Measurements from ENCODE around the gene ALDOC.

Gene ALDOC

GRCh38 chr17:28532050-28532960, 44.4 kb downstream of the ALDOC start:
- TF ChIP-seq, protein P1, sequence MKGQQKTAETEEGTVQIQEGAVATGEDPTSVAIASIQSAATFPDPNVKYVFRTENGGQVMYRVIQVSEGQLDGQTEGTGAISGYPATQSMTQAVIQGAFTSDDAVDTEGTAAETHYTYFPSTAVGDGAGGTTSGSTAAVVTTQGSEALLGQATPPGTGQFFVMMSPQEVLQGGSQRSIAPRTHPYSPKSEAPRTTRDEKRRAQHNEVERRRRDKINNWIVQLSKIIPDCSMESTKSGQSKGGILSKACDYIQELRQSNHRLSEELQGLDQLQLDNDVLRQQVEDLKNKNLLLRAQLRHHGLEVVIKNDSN (IDR thresholded peaks at IDR 0.05): no peak
- TF ChIP-seq YY1 (IDR thresholded peaks at IDR 0.05; ENCODE audit: low read depth) (no peak), TAF1 (IDR thresholded peaks at IDR 0.05; ENCODE audit: low read depth) (no peak), EP300 (IDR thresholded peaks at IDR 0.05; ENCODE audit: borderline replicate concordance) (no peak), TEAD4 (IDR thresholded peaks at IDR 0.05) (no peak), EGR1 (IDR thresholded peaks at IDR 0.05) (no peak), RAD21 (IDR thresholded peaks at IDR 0.05; ENCODE audit: low read depth) (no peak), CEBPB (IDR thresholded peaks at IDR 0.05) (no peak), REST (IDR thresholded peaks at IDR 0.05; ENCODE audit: low read depth) (no peak), NFIC (IDR thresholded peaks at IDR 0.05) (no peak), CREB1 (IDR thresholded peaks at IDR 0.05; ENCODE audit: low read depth) (no peak), MAX (IDR thresholded peaks at IDR 0.05) (no peak), FOXM1 (IDR thresholded peaks at IDR 0.05; ENCODE audit: borderline replicate concordance, low read depth) (no peak), ZBTB7A (IDR thresholded peaks at IDR 0.05; ENCODE audit: low read depth) (no peak), TCF12 (IDR thresholded peaks at IDR 0.05; ENCODE audit: low read depth) (no peak)

DNA sequence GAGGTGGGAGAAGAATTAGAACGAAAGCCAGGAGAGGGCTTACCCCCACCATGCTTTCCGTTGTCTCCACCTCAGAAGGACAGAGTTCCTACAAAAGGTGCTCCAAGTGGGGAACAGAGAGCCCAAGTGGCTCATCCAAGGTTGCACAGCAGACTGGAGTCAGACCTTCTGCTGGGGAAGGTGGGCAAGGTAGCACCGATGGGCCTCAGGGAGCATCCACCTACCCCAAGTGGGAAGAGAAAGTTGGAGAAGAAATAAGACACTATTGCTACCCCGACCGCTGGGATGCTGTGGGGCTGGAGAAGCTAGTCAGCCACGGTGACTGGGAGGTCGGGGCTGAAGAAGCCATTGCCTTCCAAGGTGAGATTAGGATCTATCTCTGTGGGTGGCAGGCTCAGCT, 45.8 kb downstream of the ALDOC start:
- no peak for TF ChIP-seq EP300 (IDR thresholded peaks at IDR 0.05; ENCODE audit: borderline replicate concordance)
- TF ChIP-seq TEAD4 (IDR thresholded peaks at IDR 0.05): no peak
- TF ChIP-seq FOXM1 (IDR thresholded peaks at IDR 0.05; ENCODE audit: borderline replicate concordance, low read depth): no peak
- TF ChIP-seq TCF12 (IDR thresholded peaks at IDR 0.05; ENCODE audit: low read depth): no peak
- TF ChIP-seq CREB1 (IDR thresholded peaks at IDR 0.05; ENCODE audit: low read depth): no peak
- TF ChIP-seq ZBTB7A (IDR thresholded peaks at IDR 0.05; ENCODE audit: low read depth): no peak
- TF ChIP-seq TAF1 (IDR thresholded peaks at IDR 0.05; ENCODE audit: low read depth): no peak
- TF ChIP-seq, protein P1 (IDR thresholded peaks at IDR 0.05): no peak
- no peak for TF ChIP-seq MAX (IDR thresholded peaks at IDR 0.05)

GRCh38 chr17:28530250-28530649, 46.4 kb downstream of the ALDOC start:
- TF ChIP-seq TCF12 (IDR thresholded peaks at IDR 0.05; ENCODE audit: low read depth) (no peak), TEAD4 (IDR thresholded peaks at IDR 0.05) (no peak), RAD21 (IDR thresholded peaks at IDR 0.05; ENCODE audit: low read depth) (no peak), FOXM1 (IDR thresholded peaks at IDR 0.05; ENCODE audit: borderline replicate concordance, low read depth) (no peak), TAF1 (IDR thresholded peaks at IDR 0.05; ENCODE audit: low read depth) (no peak), NFIC (IDR thresholded peaks at IDR 0.05) (no peak), CREB1 (IDR thresholded peaks at IDR 0.05; ENCODE audit: low read depth) (no peak), EGR1 (IDR thresholded peaks at IDR 0.05) (no peak), ZBTB7A (IDR thresholded peaks at IDR 0.05; ENCODE audit: low read depth) (no peak), CEBPB (IDR thresholded peaks at IDR 0.05) (no peak), MAX (IDR thresholded peaks at IDR 0.05) (no peak), REST (IDR thresholded peaks at IDR 0.05; ENCODE audit: low read depth) (no peak), EP300 (IDR thresholded peaks at IDR 0.05; ENCODE audit: borderline replicate concordance) (no peak)
- TF ChIP-seq, protein P1 (IDR thresholded peaks at IDR 0.05): no peak

- TF ChIP-seq FOXM1 (IDR thresholded peaks at IDR 0.05; ENCODE audit: borderline replicate concordance, low read depth): no peak
- TF ChIP-seq TAF1 (IDR thresholded peaks at IDR 0.05; ENCODE audit: low read depth): no peak
- TF ChIP-seq EP300 (IDR thresholded peaks at IDR 0.05; ENCODE audit: borderline replicate concordance): no peak
- TF ChIP-seq TEAD4 (IDR thresholded peaks at IDR 0.05): no peak
- no peak for TF ChIP-seq CEBPB (IDR thresholded peaks at IDR 0.05)
- no peak for TF ChIP-seq REST (IDR thresholded peaks at IDR 0.05; ENCODE audit: low read depth)
- TF ChIP-seq CREB1 (IDR thresholded peaks at IDR 0.05; ENCODE audit: low read depth): no peak
- TF ChIP-seq YY1 (IDR thresholded peaks at IDR 0.05; ENCODE audit: low read depth): no peak
- no peak for TF ChIP-seq TCF12 (IDR thresholded peaks at IDR 0.05; ENCODE audit: low read depth)
- no peak for TF ChIP-seq MAX (IDR thresholded peaks at IDR 0.05)
- no peak for TF ChIP-seq ZBTB7A (IDR thresholded peaks at IDR 0.05; ENCODE audit: low read depth)
- TF ChIP-seq NFIC (IDR thresholded peaks at IDR 0.05): no peak
- TF ChIP-seq RAD21 (IDR thresholded peaks at IDR 0.05; ENCODE audit: low read depth): no peak
- TF ChIP-seq, protein P1 (IDR thresholded peaks at IDR 0.05): no peak
Observed at GRCh38 chr17:28529013-28529400, 47.7 kb downstream of the ALDOC start.
